BLaER1 (cell line): ENCODE data around the gene RHOT1.
A peak's percentile ranks its signal among the peaks of the same experiment; 100 is the strongest.

ENCODE experiments used
- H3K27ac ChIP-seq: shearing (Covaris generic); formaldehyde crosslinking; 2 replicates; pipeline ENCODE4 v1.8.1; 2022
- H3K27me3 ChIP-seq: shearing (Covaris generic); formaldehyde crosslinking; 2 replicates; pipeline ENCODE4 v1.8.1; 2022
- H3K36me3 ChIP-seq: shearing (Covaris generic); formaldehyde crosslinking; 2 replicates; pipeline ENCODE4 v1.8.1; 2022
- H3K4me1 ChIP-seq: shearing (Covaris generic); formaldehyde crosslinking; 2 replicates; pipeline ENCODE4 v1.8.1; 2022
- H3K4me2 ChIP-seq: shearing (Covaris generic); formaldehyde crosslinking; 2 replicates; pipeline ENCODE4 v1.8.1; 2022
- H3K4me3 ChIP-seq: shearing (Covaris generic); formaldehyde crosslinking; 2 replicates; pipeline ENCODE4 v1.8.1; 2022
- H3K9ac ChIP-seq: shearing (Covaris generic); formaldehyde crosslinking; 2 replicates; pipeline ENCODE4 v1.8.1; 2022
- H3K9me3 ChIP-seq: shearing (Covaris generic); formaldehyde crosslinking; 2 replicates; pipeline ENCODE4 v1.8.1; 2022
- H4K20me1 ChIP-seq: shearing (Covaris generic); formaldehyde crosslinking; 2 replicates; pipeline ENCODE4 v1.8.1; 2022
- Cebpa-rat ChIP-seq: shearing (Covaris generic); IDR thresholded peaks from 2 replicates; pipeline ENCODE4 v1.8.1; 2022

Gene RHOT1

GRCh38 chr17:32266389-32267301, 124.3 kb downstream of the RHOT1 start:
- peaks cover 41% of the 10 kb centered on the region for H4K20me1 ChIP-seq
- H3K4me3 ChIP-seq = peak overlapping the region; percentile 72
- TF ChIP-seq Cebpa-rat = no peak
- H3K9me3 ChIP-seq = no peaks in the 10 kb centered on the region
- H3K36me3 ChIP-seq = no peaks in the 10 kb centered on the region
- H3K9ac ChIP-seq = peak overlapping the region; percentile 61
- peak overlapping the region; percentile 99 for H3K4me2 ChIP-seq
- peaks cover 90% of the 10 kb centered on the region for H3K27me3 ChIP-seq
- H3K27ac ChIP-seq = no peak overlapping the region
- H3K4me1 ChIP-seq = peaks cover 15% of the 10 kb centered on the region

GRCh38 chr17:32267690-32268205, 125.4 kb downstream of the RHOT1 start:
- Histone ChIP-seq H3K27me3 (peaks cover 79% of the 10 kb centered on the region), H3K4me2 (no peak overlapping the region), H4K20me1 (peaks cover 41% of the 10 kb centered on the region), H3K9ac (no peak overlapping the region), H3K36me3 (no peaks in the 10 kb centered on the region), H3K4me1 (peaks cover 15% of the 10 kb centered on the region), H3K4me3 (no peak overlapping the region), H3K9me3 (no peaks in the 10 kb centered on the region), H3K27ac (no peak overlapping the region)
- no peak for TF ChIP-seq Cebpa-rat

GRCh38 chr17:32268734-32269288, 126.5 kb downstream of the RHOT1 start:
- Histone ChIP-seq H3K27me3 (peaks cover 68% of the 10 kb centered on the region), H3K9me3 (no peaks in the 10 kb centered on the region), H3K4me2 (no peak overlapping the region), H3K4me1 (peaks cover 15% of the 10 kb centered on the region), H4K20me1 (peaks cover 38% of the 10 kb centered on the region), H3K9ac (no peak overlapping the region), H3K36me3 (no peaks in the 10 kb centered on the region), H3K4me3 (no peak overlapping the region), H3K27ac (no peak overlapping the region)
- no peak for TF ChIP-seq Cebpa-rat

GRCh38 chr17:32269377-32269776, 127.1 kb downstream of the RHOT1 start:
- TF ChIP-seq Cebpa-rat = no peak
- Histone ChIP-seq H3K4me1 (peaks cover 15% of the 10 kb centered on the region), H3K27ac (no peak overlapping the region), H3K36me3 (no peaks in the 10 kb centered on the region), H4K20me1 (peaks cover 34% of the 10 kb centered on the region), H3K4me2 (no peak overlapping the region), H3K9me3 (no peaks in the 10 kb centered on the region), H3K4me3 (no peak overlapping the region), H3K9ac (no peak overlapping the region), H3K27me3 (peaks cover 63% of the 10 kb centered on the region)

GRCh38 chr17:32271844-32272243, 129.5 kb downstream of the RHOT1 start:
- no peak for TF ChIP-seq Cebpa-rat

GRCh38 chr17:32274101-32274500, 131.8 kb downstream of the RHOT1 start:
- no peaks in the 10 kb centered on the region for H3K36me3 ChIP-seq
- H3K4me2 ChIP-seq = no peak overlapping the region
- H4K20me1 ChIP-seq = 0 out of 2 replicates have a peak, but pooled peaks cover 2% of the 10 kb centered on the region
- peaks cover 15% of the 10 kb centered on the region for H3K27me3 ChIP-seq
- H3K9ac ChIP-seq = no peak overlapping the region
- H3K4me3 ChIP-seq = no peak overlapping the region
- H3K9me3 ChIP-seq = no peaks in the 10 kb centered on the region
- peaks cover 31% of the 10 kb centered on the region for H3K4me1 ChIP-seq
- no peak for TF ChIP-seq Cebpa-rat
- no peak overlapping the region for H3K27ac ChIP-seq

More at GRCh38 chr17:32271844-32272243, 129.5 kb downstream of the RHOT1 start:
- H3K9ac ChIP-seq = no peak overlapping the region
- H3K9me3 ChIP-seq = no peaks in the 10 kb centered on the region
- no peak overlapping the region for H3K27ac ChIP-seq
- H3K36me3 ChIP-seq = no peaks in the 10 kb centered on the region
- H3K27me3 ChIP-seq = peaks cover 38% of the 10 kb centered on the region
- H4K20me1 ChIP-seq = peaks cover 9% of the 10 kb centered on the region
- H3K4me3 ChIP-seq = no peak overlapping the region
- H3K4me1 ChIP-seq = peaks cover 30% of the 10 kb centered on the region
- no peak overlapping the region for H3K4me2 ChIP-seq

- H3K4me2 ChIP-seq = peak overlapping the region; percentile 83
- TF ChIP-seq Cebpa-rat = no peak
- H3K36me3 ChIP-seq = no peaks in the 10 kb centered on the region
- no peaks in the 10 kb centered on the region for H4K20me1 ChIP-seq
- no peak overlapping the region for H3K27ac ChIP-seq
- peaks cover 31% of the 10 kb centered on the region for H3K4me1 ChIP-seq
- peaks cover 10% of the 10 kb centered on the region for H3K27me3 ChIP-seq
- H3K4me3 ChIP-seq = no peak overlapping the region
- no peak overlapping the region for H3K9ac ChIP-seq
- no peaks in the 10 kb centered on the region for H3K9me3 ChIP-seq
These were observed 132.3 kb downstream of the RHOT1 start for GRCh38 chr17:32274643-32275042.
